Keratinocyte (primary cell): ENCODE results near the gene KAT5. TPM values are rescaled to one million over a fixed set of nuclear protein-coding genes. Genes with fewer than 3 reads are reported as not detected.
"Not testable (repeated sequence)": the region's sequence is repeated elsewhere in the genome, so short reads cannot be mapped to it uniquely, and the experiment has no call there.

Source experiments
- DNase-seq: peaks from one replicate; pipeline ENCODE4 v3.0.0-alpha.2; 2011; ENCODE audit warnings: low read depth, missing footprints, low spot score
- FAIRE-seq: peaks from 2 replicates; lab custom pipeline; 2011; peaks lifted over from hg19 to GRCh38; lab: Jason Lieb, UNC
- H2AFZ ChIP-seq: 2 replicates; pipeline ENCODE4 v1.6.0; 2012; ENCODE audit warnings: low read length, control low read depth, inconsistent platforms; ENCODE audit not compliant: control insufficient read depth
- H3K27ac ChIP-seq: 2 replicates; pipeline ENCODE4 v1.5.1; 2011; ENCODE audit warnings: low read length; ENCODE audit not compliant: control insufficient read depth, insufficient read depth
- H3K27me3 ChIP-seq: 3 replicates; pipeline ENCODE4 v1.6.0; 2011; ENCODE audit warnings: low read length; ENCODE audit not compliant: control insufficient read depth, insufficient read depth; ENCODE audit errors: extremely low read depth
- H3K36me3 ChIP-seq, 2 experiments: 2 replicates in 1 of 2; 3 replicates in 1 of 2; pipeline ENCODE4 v1.5.1; 2011; ENCODE audit warnings: low read length in 2 of 2, mild to moderate bottlenecking in 1 of 2; ENCODE audit not compliant: control insufficient read depth in 2 of 2, insufficient read depth in 2 of 2; ENCODE audit errors: extremely low read depth in 1 of 2
- H3K4me1 ChIP-seq: 3 replicates; pipeline ENCODE4 v1.5.1; 2011; ENCODE audit warnings: low read length; ENCODE audit not compliant: control insufficient read depth, insufficient read depth; ENCODE audit errors: extremely low read depth
- H3K4me2 ChIP-seq: 3 replicates; pipeline ENCODE4 v1.6.0; 2011; ENCODE audit warnings: low read depth, low read length; ENCODE audit not compliant: control insufficient read depth, insufficient read depth; ENCODE audit errors: extremely low read depth
- H3K4me3 ChIP-seq, 3 experiments: fragments of 200-600 bp in 1 of 3; sonication (generic) in 1 of 3; 2 replicates in 2 of 3; 3 replicates in 1 of 3; pipeline ENCODE4 v1.5.1; 2011 to 2016; ENCODE audit warnings: low read length in 3 of 3, mild to moderate bottlenecking in 3 of 3, control low read depth in 2 of 3, inconsistent platforms in 1 of 3, low read depth in 1 of 3, mixed read lengths in 1 of 3, mixed run types in 1 of 3, moderate library complexity in 1 of 3; ENCODE audit not compliant: control insufficient read depth in 2 of 3, insufficient read depth in 2 of 3; ENCODE audit errors: extremely low read depth in 1 of 3
- H3K79me2 ChIP-seq: 2 replicates; pipeline ENCODE4 v1.6.0; 2012; ENCODE audit warnings: low read length; ENCODE audit not compliant: control insufficient read depth, insufficient read depth
- H3K9ac ChIP-seq: 3 replicates; pipeline ENCODE4 v1.6.0; 2011; ENCODE audit warnings: low read length; ENCODE audit not compliant: control insufficient read depth, insufficient read depth; ENCODE audit errors: extremely low read depth
- H3K9me1 ChIP-seq: 3 replicates; pipeline ENCODE4 v1.6.0; 2011; ENCODE audit warnings: low read length; ENCODE audit not compliant: control insufficient read depth, insufficient read depth; ENCODE audit errors: extremely low read depth
- H3K9me3 ChIP-seq: 2 replicates; pipeline ENCODE4 v1.5.1; 2012; ENCODE audit warnings: low read depth, low read length; ENCODE audit not compliant: control insufficient read depth
- H4K20me1 ChIP-seq: 3 replicates; pipeline ENCODE4 v1.6.0; 2011; ENCODE audit warnings: low read length; ENCODE audit not compliant: control insufficient read depth, insufficient read depth; ENCODE audit errors: extremely low read depth
- EZH2 ChIP-seq: IDR thresholded peaks from one replicate; pipeline ENCODE4 v1.6.1; 2012; ENCODE audit warnings: inconsistent platforms, mild to moderate bottlenecking, low read length, moderate library complexity
- dilution Hi-C: fragments of 300-500 bp; cut with MboI; formaldehyde crosslinking; loops from one replicate; pipeline ENCODE4 v1.7.0; 2020; ENCODE audit warnings: low sequenced_read_pairs; ENCODE audit not compliant: extremely low pct_ligation_motif_present
- polyA plus RNA-seq, 5 experiments: library from polyadenylated mRNA; depleted of rRNA in 3 of 5; stranded (reverse) in 3 of 5; stranded (forward) in 1 of 5; unstranded in 1 of 5; fragments of >200 nt; gene quantifications; 1 replicate in 1 of 5; 2 replicates in 3 of 5; 3 replicates in 1 of 5; pipeline versions ENCODE4 v1.2.1 to v1.2.3, GENCODE V29; 2011 to 2012; ENCODE audit warnings: missing spikeins in 2 of 5, low read depth in 1 of 5, low replicate concordance in 1 of 5
- TF ChIP-seq, protein P1 (sequence below), 3 experiments: IDR thresholded peaks in 1 of 3; conservative IDR thresholded peaks in 1 of 3; optimal IDR thresholded peaks in 1 of 3; 2 replicates in 2 of 3; 3 replicates in 1 of 3; pipeline versions ENCODE3 to v1.5.1; 2011; ENCODE audit warnings: low read length in 3 of 3, mild to moderate bottlenecking in 3 of 3, moderate library complexity in 2 of 3, control low read depth in 1 of 3, inconsistent platforms in 1 of 3; ENCODE audit not compliant: insufficient read depth in 2 of 3; ENCODE audit errors: extremely low read depth in 1 of 3

KAT5 gene
- polyA plus RNA-seq, 1 donor (not counting 4 experiments of a cell fraction or from before 2014, with no cell fraction given), result 26.8 TPM

DNA sequence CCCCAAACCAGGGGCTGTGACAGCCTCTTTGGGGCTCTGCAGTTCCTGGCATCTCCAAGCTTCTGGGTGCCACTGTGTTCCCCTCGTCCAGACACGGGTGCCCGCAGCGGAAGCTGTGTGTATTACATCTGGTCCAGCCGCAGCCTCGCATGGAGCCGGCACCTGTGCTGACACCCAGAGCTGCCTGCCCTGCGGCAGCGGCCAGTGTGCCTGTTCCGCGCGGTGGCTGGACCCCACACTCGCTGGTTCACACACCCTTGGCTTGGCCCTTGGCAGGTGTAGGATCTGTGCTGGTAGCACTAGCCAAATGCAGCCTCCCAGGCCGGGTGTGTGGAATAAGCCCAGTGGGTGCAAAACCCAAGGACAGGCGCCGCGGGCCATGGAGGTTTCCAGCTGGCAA lies 33.0 kb downstream of the KAT5 start:
- dilution Hi-C loops, result no loop called here
- no peaks in the 10 kb centered on the region for H3K79me2 ChIP-seq
- no peak overlapping the region for H3K9ac ChIP-seq
- H3K27me3 ChIP-seq, result peaks cover 27% of the 10 kb centered on the region
- no peaks in the 10 kb centered on the region for H3K36me3 ChIP-seq
- no peaks in the 10 kb centered on the region for H4K20me1 ChIP-seq
- no peak overlapping the region for H3K27ac ChIP-seq
- H2AFZ ChIP-seq, result no peak overlapping the region
- H3K4me1 ChIP-seq, result no peaks in the 10 kb centered on the region
- DNase-seq, result no peak
- TF ChIP-seq, protein P1, sequence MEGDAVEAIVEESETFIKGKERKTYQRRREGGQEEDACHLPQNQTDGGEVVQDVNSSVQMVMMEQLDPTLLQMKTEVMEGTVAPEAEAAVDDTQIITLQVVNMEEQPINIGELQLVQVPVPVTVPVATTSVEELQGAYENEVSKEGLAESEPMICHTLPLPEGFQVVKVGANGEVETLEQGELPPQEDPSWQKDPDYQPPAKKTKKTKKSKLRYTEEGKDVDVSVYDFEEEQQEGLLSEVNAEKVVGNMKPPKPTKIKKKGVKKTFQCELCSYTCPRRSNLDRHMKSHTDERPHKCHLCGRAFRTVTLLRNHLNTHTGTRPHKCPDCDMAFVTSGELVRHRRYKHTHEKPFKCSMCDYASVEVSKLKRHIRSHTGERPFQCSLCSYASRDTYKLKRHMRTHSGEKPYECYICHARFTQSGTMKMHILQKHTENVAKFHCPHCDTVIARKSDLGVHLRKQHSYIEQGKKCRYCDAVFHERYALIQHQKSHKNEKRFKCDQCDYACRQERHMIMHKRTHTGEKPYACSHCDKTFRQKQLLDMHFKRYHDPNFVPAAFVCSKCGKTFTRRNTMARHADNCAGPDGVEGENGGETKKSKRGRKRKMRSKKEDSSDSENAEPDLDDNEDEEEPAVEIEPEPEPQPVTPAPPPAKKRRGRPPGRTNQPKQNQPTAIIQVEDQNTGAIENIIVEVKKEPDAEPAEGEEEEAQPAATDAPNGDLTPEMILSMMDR (optimal IDR thresholded peaks at IDR 0.05 in 1 of 3, IDR thresholded peaks at IDR 0.05 in 1 of 3, conservative IDR thresholded peaks at IDR 0.05 in 1 of 3; ENCODE audit: extremely low read depth in 1 of 3, insufficient read depth in 2 of 3, low read length in 3 of 3), result no peak
- TF ChIP-seq EZH2, result no peak
- no peaks in the 10 kb centered on the region for H3K9me3 ChIP-seq
- H3K9me1 ChIP-seq, result no peaks in the 10 kb centered on the region
- no peak for FAIRE-seq
- H3K4me2 ChIP-seq, result no peak overlapping the region
- no peak overlapping the region for H3K4me3 ChIP-seq

DNA sequence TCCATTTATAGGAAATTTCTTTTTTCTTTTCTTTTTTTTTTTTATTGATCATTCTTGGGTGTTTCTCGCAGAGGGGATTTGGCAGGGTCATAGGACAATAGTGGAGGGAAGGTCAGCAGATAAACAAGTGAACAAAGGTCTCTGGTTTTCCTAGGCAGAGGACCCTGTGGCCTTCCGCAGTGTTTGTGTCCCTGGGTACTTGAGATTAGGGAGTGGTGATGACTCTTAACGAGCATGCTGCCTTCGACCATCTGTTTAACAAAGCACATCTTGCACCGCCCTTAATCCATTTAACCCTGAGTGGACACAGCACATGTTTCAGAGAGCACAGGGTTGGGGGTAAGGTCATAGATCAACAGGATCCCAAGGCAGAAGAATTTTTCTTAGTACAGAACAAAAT lies 50.1 kb downstream of the KAT5 start:
- H2AFZ ChIP-seq, FAIRE-seq, H3K36me3 ChIP-seq, H3K27me3 ChIP-seq, H3K27ac ChIP-seq, H4K20me1 ChIP-seq, H3K9ac ChIP-seq, H3K9me3 ChIP-seq, H3K4me2 ChIP-seq, H3K79me2 ChIP-seq, H3K4me1 ChIP-seq, H3K9me1 ChIP-seq, DNase-seq, H3K4me3 ChIP-seq, dilution Hi-C loops: not testable (repeated sequence)

DNA sequence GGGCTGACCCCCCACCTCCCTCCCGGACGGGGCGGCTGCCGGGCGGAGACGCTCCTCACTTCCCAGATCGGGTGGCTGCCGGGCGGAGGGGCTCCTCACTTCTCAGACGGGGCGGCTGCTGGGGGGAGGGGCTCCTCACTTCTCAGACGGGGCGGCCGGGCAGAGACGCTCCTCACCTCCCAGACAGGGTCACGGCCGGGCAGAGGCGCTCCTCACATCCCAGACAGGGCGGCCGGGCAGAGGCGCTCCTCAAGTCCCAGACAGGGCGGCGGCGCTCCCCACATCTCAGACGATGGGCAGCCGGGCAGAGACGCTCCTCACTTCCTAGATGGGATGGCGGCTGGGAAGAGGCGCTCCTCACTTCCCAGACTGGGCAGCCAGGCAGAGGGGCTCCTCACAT lies 50.8 kb downstream of the KAT5 start:
- H3K4me2 ChIP-seq, H4K20me1 ChIP-seq, H3K79me2 ChIP-seq, H3K4me1 ChIP-seq, FAIRE-seq, H3K27me3 ChIP-seq, dilution Hi-C loops, H3K9ac ChIP-seq, H3K36me3 ChIP-seq, DNase-seq, H3K4me3 ChIP-seq, H3K9me1 ChIP-seq, H3K9me3 ChIP-seq, H2AFZ ChIP-seq, H3K27ac ChIP-seq: not testable (repeated sequence)
